ENCODE data around the gene PNLIPRP3. TPM values are rescaled to one million over a fixed set of nuclear protein-coding genes. Genes with fewer than 3 reads are reported as not detected.
"Not testable (repeated sequence)": the region's sequence is repeated elsewhere in the genome, so short reads cannot be mapped to it uniquely, and the experiment has no call there.

Gene PNLIPRP3
- total RNA-seq (ENCODE audit: unreplicated experiment): not detected
- long read RNA-seq: 0 reads

- DNase-seq: no peak
- Mint-ChIP-seq H3K9me3 (ENCODE audit: unreplicated experiment) (no peaks in the 10 kb centered on the region), H3K27me3 (ENCODE audit: unreplicated experiment) (no peaks in the 10 kb centered on the region), H3K4me3 (ENCODE audit: unreplicated experiment) (no peak within 1 kb of the TSS), H3K4me1 (ENCODE audit: low read depth, unreplicated experiment) (no peaks in the 10 kb centered on the region), H3K36me3 (ENCODE audit: unreplicated experiment) (no peaks in the 10 kb centered on the region), H3K27ac (ENCODE audit: unreplicated experiment) (no peak within 1 kb of the TSS)
- TF ChIP-seq CTCF (IDR thresholded peaks at IDR 0.05; ENCODE audit: partially characterized antibody, unreplicated experiment): no peak
Observed at GRCh38 chr10:116427671-116428070, at the start of gene PNLIPRP3. PNLIPRP3 (plus strand) TSS chr10:116427847; CDS start chr10:116428013, 166 bp downstream.

GRCh38 chr10:116382290-116382689, 45.4 kb upstream of the PNLIPRP3 start:
- DNase-seq: no peak
- H3K4me1 Mint-ChIP-seq (ENCODE audit: low read depth, unreplicated experiment): peaks cover 22% of the 10 kb centered on the region
- no peaks in the 10 kb centered on the region for H3K36me3 Mint-ChIP-seq (ENCODE audit: unreplicated experiment)
- H3K27me3 Mint-ChIP-seq (ENCODE audit: unreplicated experiment): no peaks in the 10 kb centered on the region
- H3K4me3 Mint-ChIP-seq (ENCODE audit: unreplicated experiment): no peak overlapping the region
- TF ChIP-seq CTCF (IDR thresholded peaks at IDR 0.05; ENCODE audit: partially characterized antibody, unreplicated experiment): no peak
- no peaks in the 10 kb centered on the region for H3K9me3 Mint-ChIP-seq (ENCODE audit: unreplicated experiment)
- no peak overlapping the region for H3K27ac Mint-ChIP-seq (ENCODE audit: unreplicated experiment)

- no peaks in the 10 kb centered on the region for H3K27me3 Mint-ChIP-seq (ENCODE audit: unreplicated experiment)
- DNase-seq: no peak
- H3K27ac Mint-ChIP-seq (ENCODE audit: unreplicated experiment): no peak overlapping the region
- peaks cover 1% of the 10 kb centered on the region for H3K9me3 Mint-ChIP-seq (ENCODE audit: unreplicated experiment)
- no peak for TF ChIP-seq CTCF (IDR thresholded peaks at IDR 0.05; ENCODE audit: partially characterized antibody, unreplicated experiment)
- H3K36me3 Mint-ChIP-seq (ENCODE audit: unreplicated experiment): no peaks in the 10 kb centered on the region
- H3K4me1 Mint-ChIP-seq (ENCODE audit: low read depth, unreplicated experiment): peaks cover 22% of the 10 kb centered on the region
- peak overlapping the region; percentile 16 for H3K4me3 Mint-ChIP-seq (ENCODE audit: unreplicated experiment)
Observed at GRCh38 chr10:116385311-116385710, 42.3 kb upstream of the PNLIPRP3 start.

GRCh38 chr10:116385994-116386809, 41.4 kb upstream of the PNLIPRP3 start:
- H3K27me3 Mint-ChIP-seq (ENCODE audit: unreplicated experiment): no peaks in the 10 kb centered on the region
- no peak for DNase-seq
- peak; percentile 74 for TF ChIP-seq CTCF (IDR thresholded peaks at IDR 0.05; ENCODE audit: partially characterized antibody, unreplicated experiment)

DNA sequence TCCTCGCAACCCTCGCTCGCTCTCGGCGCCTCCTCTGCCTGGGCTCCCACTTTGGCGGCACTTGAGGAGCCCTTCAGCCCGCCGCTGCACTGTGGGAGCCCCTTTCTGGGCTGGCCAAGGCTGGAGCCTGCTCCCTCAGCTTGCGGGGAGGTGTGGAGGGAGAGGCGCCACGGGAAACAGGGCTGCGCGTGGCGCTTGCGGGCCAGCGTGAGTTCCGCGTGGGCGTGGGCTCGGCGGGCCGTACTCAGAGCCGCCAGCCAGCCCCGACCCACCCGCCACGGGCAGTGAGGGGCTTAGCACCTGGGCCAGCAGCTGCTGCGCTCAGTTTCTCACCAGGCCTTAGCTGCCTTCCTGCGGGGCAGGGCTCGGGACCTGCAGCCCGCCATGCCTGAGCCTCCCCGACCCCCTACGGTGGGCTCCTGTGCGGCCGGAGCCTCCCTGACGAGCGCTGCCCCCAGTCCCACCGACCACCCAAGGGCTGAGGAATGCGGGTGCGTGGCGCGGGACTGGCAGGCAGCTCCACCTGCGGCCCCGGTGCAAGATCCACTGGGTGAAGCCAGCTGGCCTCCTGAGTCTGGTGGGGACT, 34.3 kb upstream of the PNLIPRP3 start:
- H3K4me1 Mint-ChIP-seq (ENCODE audit: low read depth, unreplicated experiment); H3K9me3 Mint-ChIP-seq (ENCODE audit: unreplicated experiment); DNase-seq; H3K4me3 Mint-ChIP-seq (ENCODE audit: unreplicated experiment); H3K27me3 Mint-ChIP-seq (ENCODE audit: unreplicated experiment); H3K27ac Mint-ChIP-seq (ENCODE audit: unreplicated experiment): not testable (repeated sequence)
- peaks cover 26% of the 10 kb centered on the region for H3K36me3 Mint-ChIP-seq (ENCODE audit: unreplicated experiment)

More at GRCh38 chr10:116385994-116386809, 41.4 kb upstream of the PNLIPRP3 start:
- no peak overlapping the region for H3K4me3 Mint-ChIP-seq (ENCODE audit: unreplicated experiment)
- H3K36me3 Mint-ChIP-seq (ENCODE audit: unreplicated experiment): no peaks in the 10 kb centered on the region
- no peak overlapping the region for H3K27ac Mint-ChIP-seq (ENCODE audit: unreplicated experiment)
- H3K4me1 Mint-ChIP-seq (ENCODE audit: low read depth, unreplicated experiment): peaks cover 22% of the 10 kb centered on the region
- peaks cover 1% of the 10 kb centered on the region for H3K9me3 Mint-ChIP-seq (ENCODE audit: unreplicated experiment)
